ENCODE data around the gene WDCP.

The WDCP gene

DNA sequence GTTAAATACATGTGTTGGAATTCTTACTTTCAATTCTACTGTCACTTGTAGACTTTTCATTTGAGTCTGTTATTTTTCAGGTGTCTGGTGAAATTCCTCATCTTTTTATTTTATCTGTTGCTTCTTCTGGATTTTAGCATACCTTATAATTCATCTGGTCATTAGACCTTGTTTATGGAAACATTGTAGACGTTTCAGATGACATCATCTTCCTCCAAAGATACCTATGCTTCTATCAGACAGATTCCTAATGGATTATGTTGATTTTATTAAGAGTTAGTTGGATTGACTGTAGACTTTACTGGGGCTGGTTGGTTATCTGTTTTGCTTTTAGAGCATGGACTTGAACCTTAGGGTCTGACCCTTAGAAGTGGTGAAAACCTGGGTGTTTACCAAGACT is 52.6 kb downstream of the WDCP start:
- H3K4me3 Mint-ChIP-seq, result no peak overlapping the region
- H3K9me3 Mint-ChIP-seq, result no peaks in the 10 kb centered on the region
- ATAC-seq, result no peak
- H3K27ac Mint-ChIP-seq, result no peak overlapping the region
- H3K27me3 Mint-ChIP-seq, result no peaks in the 10 kb centered on the region
- peaks cover 12% of the 10 kb centered on the region for H3K36me3 Mint-ChIP-seq
- no peaks in the 10 kb centered on the region for H3K4me1 Mint-ChIP-seq

DNA sequence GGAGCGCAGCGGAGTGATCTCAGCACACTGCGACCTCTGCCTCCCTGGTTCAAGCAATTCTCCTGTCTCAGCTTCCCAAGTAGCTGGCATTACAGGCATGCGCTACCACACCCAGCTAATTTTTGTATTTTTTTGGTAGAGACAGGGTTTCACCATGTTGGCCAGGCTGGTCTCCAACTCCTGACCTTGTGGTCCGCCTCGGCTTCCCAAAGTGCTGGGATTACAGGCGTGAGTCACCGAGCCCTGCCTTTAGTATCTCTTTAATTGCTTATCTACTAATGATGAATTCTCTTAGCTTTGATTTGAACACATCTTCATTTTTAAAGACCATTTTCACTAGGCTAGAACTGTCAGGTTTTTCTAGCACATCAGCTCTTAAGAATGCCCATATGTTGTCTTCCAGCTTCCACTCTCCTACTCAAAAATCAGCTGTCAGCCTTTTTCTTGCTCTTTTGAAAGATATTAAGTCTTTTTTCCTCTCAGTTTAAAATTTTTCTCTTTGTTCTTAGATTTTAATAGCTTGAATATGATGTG is 53.4 kb downstream of the WDCP start:
- no peak for ATAC-seq
- Mint-ChIP-seq H3K27me3 (no peaks in the 10 kb centered on the region), H3K4me1 (no peaks in the 10 kb centered on the region), H3K4me3 (no peak overlapping the region), H3K9me3 (no peaks in the 10 kb centered on the region), H3K36me3 (peaks cover 9% of the 10 kb centered on the region), H3K27ac (no peak overlapping the region)

DNA sequence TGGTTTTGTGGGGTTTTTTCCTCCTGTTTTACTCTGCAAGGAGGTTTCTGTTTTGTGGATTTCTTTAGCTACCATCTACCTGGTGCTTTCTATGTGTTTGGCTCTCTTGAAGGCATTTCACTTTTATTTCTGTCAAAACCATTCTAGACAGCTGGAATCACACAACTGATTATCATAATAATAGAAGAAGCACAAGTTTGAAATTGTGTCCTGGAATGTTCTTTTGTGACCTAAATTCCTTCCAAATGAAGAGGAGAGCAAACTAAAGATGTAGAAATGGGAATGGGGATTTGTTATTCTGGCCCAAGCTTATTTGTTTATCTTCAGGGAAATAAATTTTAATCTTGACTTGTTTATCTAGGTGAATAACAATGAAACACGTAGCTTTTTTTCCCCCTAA is 54.3 kb downstream of the WDCP start:
- no peak overlapping the region for H3K4me3 Mint-ChIP-seq

DNA sequence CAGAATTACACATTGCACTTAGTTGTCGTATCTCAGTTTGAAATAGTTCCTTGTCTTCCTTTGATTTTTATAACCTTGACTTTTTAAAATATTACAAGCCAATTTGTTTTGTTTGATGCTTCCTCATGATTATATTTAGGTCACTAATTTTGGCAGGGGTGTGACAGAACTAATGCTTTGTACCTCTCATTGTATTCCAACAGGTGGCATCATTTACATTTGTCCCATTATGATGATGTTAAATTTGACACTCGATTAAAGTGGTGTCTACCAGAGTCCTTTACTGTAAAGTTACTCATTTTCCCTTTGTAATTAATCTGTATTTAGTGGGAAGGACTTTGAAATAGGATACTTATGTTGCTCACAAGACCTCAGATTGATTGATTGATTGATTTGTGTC is 58.8 kb downstream of the WDCP start:
- H3K4me1 Mint-ChIP-seq, result no peaks in the 10 kb centered on the region
- ATAC-seq, result no peak
- H3K36me3 Mint-ChIP-seq, result no peaks in the 10 kb centered on the region
- H3K9me3 Mint-ChIP-seq, result no peaks in the 10 kb centered on the region
- no peak overlapping the region for H3K27ac Mint-ChIP-seq
- no peaks in the 10 kb centered on the region for H3K27me3 Mint-ChIP-seq
- no peak overlapping the region for H3K4me3 Mint-ChIP-seq

More for the DNA sequence above, 54.3 kb downstream of the WDCP start:
- Mint-ChIP-seq H3K27me3 (no peaks in the 10 kb centered on the region), H3K4me1 (no peaks in the 10 kb centered on the region), H3K27ac (no peak overlapping the region), H3K36me3 (peaks cover 1% of the 10 kb centered on the region), H3K9me3 (no peaks in the 10 kb centered on the region)
- ATAC-seq, result no peak

Data from stimulated activated memory B cell treated with anti-CD40 and anti-IgM and Interleukin-4, amounts not matched to agents 10 μg/mL and 1 μg/mL and 100 μg/mL, for 72 hours (primary cell).